Tibial nerve (tissue), 4 donors: ENCODE data around the gene NINJ1. TPM values are rescaled to one million over a fixed set of nuclear protein-coding genes. Genes with fewer than 3 reads are reported as not detected.

Source experiments
- DNase-seq, 2 donors: peaks; one replicate each; pipeline ENCODE4 v3.0.0-alpha.2; 2019; ENCODE audit warnings: low spot score in 2 of 2
- H3K27ac ChIP-seq, 4 donors: fragments of 200-600 bp; sonication (generic) in 3 of 4; one replicate each; pipeline ENCODE4 v1.5.1; 2017 to 2019; ENCODE audit warnings: mild to moderate bottlenecking in 1 of 4
- H3K27me3 ChIP-seq, 2 donors: fragments of 200-600 bp; sonication (generic) in 1 of 2; one replicate each; pipeline versions ENCODE4 v1.5.1 to v1.6.0; 2017 to 2019
- H3K36me3 ChIP-seq, 3 donors: fragments of 200-600 bp; sonication (generic); one replicate each; pipeline ENCODE4 v1.5.1; 2018 to 2019
- H3K4me1 ChIP-seq, 4 donors: fragments of 200-600 bp; sonication (generic) in 3 of 4; one replicate each; pipeline ENCODE4 v1.5.1; 2017 to 2019
- H3K4me3 ChIP-seq, 4 donors: fragments of 200-600 bp; sonication (generic) in 3 of 4; one replicate each; pipeline ENCODE4 v1.5.1; 2017 to 2019; ENCODE audit warnings: mild to moderate bottlenecking in 1 of 4, moderate library complexity in 1 of 4
- H3K9me3 ChIP-seq, 4 donors: fragments of 200-600 bp; sonication (generic) in 3 of 4; one replicate each; pipeline ENCODE4 v1.5.1; 2017 to 2019
- EP300 ChIP-seq, 2 donors: sonication (generic); formaldehyde crosslinking; IDR thresholded peaks; one replicate each; pipeline ENCODE4 v1.6.1; 2017; ENCODE audit warnings: antibody characterized with exemption in 2 of 2, mild to moderate bottlenecking in 1 of 2
- POLR2A ChIP-seq, 2 donors: fragments of 450-650 bp; IDR thresholded peaks; one replicate each; pipeline ENCODE4 v1.6.1; 2017; ENCODE audit warnings: antibody characterized with exemption in 2 of 2, mild to moderate bottlenecking in 2 of 2, moderate library complexity in 2 of 2
- WGBS, 2 donors: methylation state at CpG; one replicate each; pipeline ENCODE4 v1.1.5; 2018; 5-methylcytosine and 5-hydroxymethylcytosine counted together
- total RNA-seq, 4 donors: library from RNA; depleted of rRNA; stranded (reverse); fragments of >200 nt; gene quantifications; one replicate each; pipeline ENCODE4 v1.1.0, GENCODE V29; 2016
- TF ChIP-seq, protein P1 (sequence below), 5 experiments: fragments of 200-600 bp in 3 of 5; fragments of 450-650 bp in 2 of 5; sonication (generic) in 3 of 5; IDR thresholded peaks; one replicate each; pipeline ENCODE4 v1.5.1; 2016 to 2019; ENCODE audit warnings: antibody characterized with exemption in 5 of 5, mild to moderate bottlenecking in 3 of 5, moderate library complexity in 2 of 5

Gene NINJ1
- total RNA-seq, 4 donors from 2014 or later = 48.2 to 98.8 (median 72.9) TPM

DNA sequence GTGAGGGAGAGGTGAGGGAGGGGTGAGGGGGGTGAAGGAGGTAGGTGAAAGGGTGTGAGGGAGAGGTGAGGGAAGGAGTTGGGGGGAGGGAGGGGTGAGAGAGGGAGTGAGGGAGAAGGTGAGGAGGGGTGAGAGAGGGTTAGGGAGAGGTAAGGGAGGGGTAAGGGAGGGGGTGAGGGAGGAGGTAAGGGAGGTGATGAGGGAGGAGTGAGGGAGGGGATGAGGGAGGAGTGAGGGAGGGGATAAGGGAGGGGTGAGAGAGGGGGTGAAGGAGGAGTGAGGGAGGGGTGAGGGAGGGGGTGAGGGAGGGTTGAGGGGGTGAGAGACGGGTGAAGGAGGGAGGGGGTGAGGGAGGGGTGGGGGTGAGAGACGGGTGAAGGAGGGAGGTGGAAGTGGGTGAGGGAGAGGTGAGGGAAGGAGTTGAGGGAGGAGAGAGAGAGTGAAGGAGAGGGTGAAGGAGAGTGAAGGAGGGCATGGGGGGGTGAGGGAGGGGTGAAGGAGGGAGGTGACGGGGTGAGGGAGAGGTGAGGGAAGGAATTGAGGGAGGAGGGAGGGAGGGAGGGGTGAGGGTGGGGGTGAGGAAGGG is 18.5 kb downstream of the NINJ1 start:
- Histone ChIP-seq H3K27ac (peak overlapping the region in 1 of 4 donors; percentile 83), H3K27me3 (no peaks in the 10 kb centered on the region), H3K4me3 (no peak overlapping the region), H3K9me3 (no peaks in the 10 kb centered on the region), H3K4me1 (peaks cover 0 to 29% (median 22%) of the 10 kb centered on the region in 4 donors), H3K36me3 (peaks cover 0 to 44% (median 11%) of the 10 kb centered on the region in 3 donors)
- TF ChIP-seq POLR2A (IDR thresholded peaks at IDR 0.05) = no peak
- TF ChIP-seq, protein P1, sequence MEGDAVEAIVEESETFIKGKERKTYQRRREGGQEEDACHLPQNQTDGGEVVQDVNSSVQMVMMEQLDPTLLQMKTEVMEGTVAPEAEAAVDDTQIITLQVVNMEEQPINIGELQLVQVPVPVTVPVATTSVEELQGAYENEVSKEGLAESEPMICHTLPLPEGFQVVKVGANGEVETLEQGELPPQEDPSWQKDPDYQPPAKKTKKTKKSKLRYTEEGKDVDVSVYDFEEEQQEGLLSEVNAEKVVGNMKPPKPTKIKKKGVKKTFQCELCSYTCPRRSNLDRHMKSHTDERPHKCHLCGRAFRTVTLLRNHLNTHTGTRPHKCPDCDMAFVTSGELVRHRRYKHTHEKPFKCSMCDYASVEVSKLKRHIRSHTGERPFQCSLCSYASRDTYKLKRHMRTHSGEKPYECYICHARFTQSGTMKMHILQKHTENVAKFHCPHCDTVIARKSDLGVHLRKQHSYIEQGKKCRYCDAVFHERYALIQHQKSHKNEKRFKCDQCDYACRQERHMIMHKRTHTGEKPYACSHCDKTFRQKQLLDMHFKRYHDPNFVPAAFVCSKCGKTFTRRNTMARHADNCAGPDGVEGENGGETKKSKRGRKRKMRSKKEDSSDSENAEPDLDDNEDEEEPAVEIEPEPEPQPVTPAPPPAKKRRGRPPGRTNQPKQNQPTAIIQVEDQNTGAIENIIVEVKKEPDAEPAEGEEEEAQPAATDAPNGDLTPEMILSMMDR (IDR thresholded peaks at IDR 0.05) = no peak
- DNase-seq = no peak
- WGBS, 2 donors = 15 to 34% methylated on average over 2 to 3 of the region's 3 CpGs

GRCh38 chr9:93114984-93115335 is 19.1 kb downstream of the NINJ1 start:
- no peak overlapping the region for H3K4me3 ChIP-seq
- no peaks in the 10 kb centered on the region for H3K27me3 ChIP-seq
- no peak overlapping the region for H3K27ac ChIP-seq
- 83% methylated on average over 5 of the region's 5 CpGs for WGBS, 2 donors
- no peaks in the 10 kb centered on the region for H3K9me3 ChIP-seq
- H3K4me1 ChIP-seq = peaks cover 0 to 26% (median 17%) of the 10 kb centered on the region in 4 donors
- DNase-seq = no peak
- TF ChIP-seq POLR2A (IDR thresholded peaks at IDR 0.05) (no peak), EP300 (IDR thresholded peaks at IDR 0.05) (no peak)
- TF ChIP-seq, protein P1 (IDR thresholded peaks at IDR 0.05) = no peak
- peaks cover 0 to 48% (median 15%) of the 10 kb centered on the region in 3 donors for H3K36me3 ChIP-seq

DNA sequence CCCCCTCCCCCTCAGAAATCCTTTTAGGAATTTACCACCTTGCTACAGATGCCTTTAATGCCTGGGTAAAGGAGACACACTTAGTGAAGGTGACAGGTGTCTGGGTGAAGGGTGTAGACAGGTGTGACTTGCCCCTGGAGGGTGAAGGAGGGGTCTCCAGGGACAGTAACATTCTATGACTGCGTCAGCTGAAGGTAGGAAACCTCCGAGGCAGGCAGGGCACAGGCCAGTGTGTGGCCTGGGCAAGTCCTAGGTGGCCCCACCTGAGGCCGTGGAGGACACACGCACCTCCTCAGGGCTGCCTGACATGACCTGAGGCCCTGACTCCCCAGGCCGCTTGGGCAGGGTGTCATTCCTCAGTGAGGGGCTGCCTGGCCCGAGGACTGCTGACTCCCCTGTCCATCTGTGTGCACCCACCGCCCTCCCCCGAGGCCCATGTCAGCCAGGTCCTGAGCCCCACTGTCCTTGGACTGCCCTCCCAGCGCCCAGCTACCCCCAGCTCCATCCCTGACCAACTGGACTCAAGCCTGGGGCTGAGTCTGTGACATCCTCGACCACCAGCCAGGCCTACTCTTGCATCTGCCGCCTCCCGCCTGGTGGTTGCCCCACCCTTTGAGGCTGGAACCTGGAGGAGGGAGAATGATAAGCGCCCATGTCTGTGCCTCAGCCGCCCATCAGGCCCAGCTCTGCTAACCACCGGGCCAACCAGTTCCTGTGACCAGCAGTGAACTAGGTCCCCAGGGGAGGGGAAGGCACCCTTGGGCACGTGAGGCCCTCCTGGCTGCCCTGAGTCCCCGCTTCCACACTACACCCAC is 19.7 kb downstream of the NINJ1 start:
- no peak for TF ChIP-seq EP300 (IDR thresholded peaks at IDR 0.05)
- TF ChIP-seq POLR2A (IDR thresholded peaks at IDR 0.05) = no peak
- TF ChIP-seq, protein P1 (IDR thresholded peaks at IDR 0.05) = no peak
- H3K27ac ChIP-seq = no peak overlapping the region
- H3K9me3 ChIP-seq = no peaks in the 10 kb centered on the region
- peaks cover 0 to 26% (median 13%) of the 10 kb centered on the region in 4 donors for H3K4me1 ChIP-seq
- 73 to 85% methylated on average over 3 to 14 of the region's 17 CpGs for WGBS, 2 donors
- no peaks in the 10 kb centered on the region for H3K27me3 ChIP-seq
- DNase-seq = no peak
- peaks cover 0 to 54% (median 15%) of the 10 kb centered on the region in 3 donors for H3K36me3 ChIP-seq
- H3K4me3 ChIP-seq = no peak overlapping the region

- Histone ChIP-seq H3K27ac (no peak overlapping the region), H3K9me3 (no peaks in the 10 kb centered on the region), H3K4me3 (no peak overlapping the region), H3K4me1 (peaks cover 0 to 34% (median 8%) of the 10 kb centered on the region in 4 donors), H3K27me3 (no peaks in the 10 kb centered on the region), H3K36me3 (peaks cover 0 to 64% (median 15%) of the 10 kb centered on the region in 3 donors)
- 84 to 87% methylated on average over 13 of the region's 13 CpGs for WGBS, 2 donors
- no peak for DNase-seq
- TF ChIP-seq POLR2A (IDR thresholded peaks at IDR 0.05) = no peak
- TF ChIP-seq EP300 (IDR thresholded peaks at IDR 0.05) = no peak
- TF ChIP-seq, protein P1 (IDR thresholded peaks at IDR 0.05) = no peak
Measured at GRCh38 chr9:93112864-93113389, 21.1 kb downstream of the NINJ1 start.
